Left renal pelvis (tissue), 4 donors: ENCODE results near the gene SSH2. TPM values are rescaled to one million over a fixed set of nuclear protein-coding genes. Genes with fewer than 3 reads are reported as not detected.
"Not testable (repeated sequence)": the region's sequence is repeated elsewhere in the genome, so short reads cannot be mapped to it uniquely, and the experiment has no call there.

ENCODE experiments used
- DNase-seq, 4 donors: peaks; one replicate each; pipeline ENCODE4 v3.0.0-alpha.2; 2013; ENCODE audit warnings: low read depth in 4 of 4, low spot score in 3 of 4
- polyA plus RNA-seq, 4 donors: library from polyadenylated mRNA; unstranded; fragments of 120-200 nt; gene quantifications; one replicate each; pipeline ENCODE4 v1.2.1, GENCODE V29; 2013; ENCODE audit not compliant: insufficient read length in 4 of 4

Gene SSH2
- polyA plus RNA-seq, 4 donors = 8.9 to 19.4 (median 17.5) TPM

DNA sequence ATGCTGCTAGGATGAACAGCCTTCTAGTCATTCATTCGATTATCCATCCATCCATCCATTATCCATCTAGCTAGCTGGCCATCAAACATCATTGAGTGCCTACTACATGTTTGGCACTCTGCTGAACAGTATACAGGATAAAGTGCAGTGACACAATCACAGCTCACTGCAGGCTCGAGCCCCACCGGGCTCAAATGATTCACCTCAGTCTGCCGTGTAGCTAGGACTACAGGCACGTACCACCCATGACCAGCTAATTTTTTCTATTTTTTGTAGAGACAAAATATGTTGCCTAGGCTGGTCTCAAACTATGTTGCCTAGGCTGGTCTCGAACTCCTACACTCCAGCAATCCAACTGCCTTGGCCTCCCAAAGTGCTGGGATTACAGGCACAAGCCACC is 50.0 kb downstream of the SSH2 start:
- no peak for DNase-seq

DNA sequence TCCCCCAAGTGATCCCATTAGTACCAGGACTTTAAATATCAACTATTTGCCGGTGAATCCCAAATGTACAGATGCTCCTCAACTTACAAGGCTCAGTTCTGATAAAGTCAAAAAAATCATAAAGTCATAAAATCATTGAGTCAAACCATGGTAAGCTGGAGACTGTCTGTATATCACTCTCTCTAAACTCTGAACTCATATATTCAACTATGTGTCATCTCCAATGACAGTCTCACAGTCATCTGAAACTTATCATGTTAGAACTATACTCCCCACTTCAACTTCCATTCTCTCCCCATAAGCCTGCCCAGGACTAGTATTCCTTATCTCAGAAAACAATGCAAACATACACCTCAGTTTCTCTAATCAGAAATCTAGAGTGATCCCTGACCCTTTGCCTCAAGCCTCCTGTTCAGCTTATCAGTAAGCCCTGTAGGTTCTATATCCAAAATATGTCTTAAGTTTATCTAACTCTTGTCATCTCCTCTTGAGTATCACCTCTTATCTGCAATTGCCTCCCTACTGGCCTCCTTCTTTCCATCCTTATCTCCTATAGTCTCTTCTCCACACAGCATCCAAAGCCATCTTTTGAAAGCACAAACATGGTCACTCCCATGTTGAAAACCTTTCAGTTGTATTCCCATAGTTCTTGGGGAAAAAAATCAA is 55.0 kb downstream of the SSH2 start:
- DNase-seq = no peak

DNA sequence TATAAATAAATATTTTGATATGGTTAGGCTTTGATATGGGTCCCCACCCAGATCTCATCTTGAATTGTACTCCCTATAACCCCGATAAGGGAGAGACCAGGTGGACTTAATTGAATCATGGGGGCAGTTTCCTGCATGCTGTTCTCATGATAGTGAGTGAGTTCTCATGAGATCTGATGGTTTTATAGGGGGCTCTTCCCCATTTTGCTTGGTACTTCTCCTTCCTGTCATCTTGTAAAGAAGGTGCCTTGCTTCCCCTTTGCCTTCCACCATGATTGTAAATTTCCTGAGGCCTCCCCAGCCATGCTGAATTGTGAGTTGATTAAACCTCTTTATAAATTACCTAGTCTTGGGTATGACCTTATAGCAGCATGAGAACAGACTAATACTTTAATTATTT is 55.7 kb downstream of the SSH2 start:
- DNase-seq = not testable (repeated sequence)

DNA sequence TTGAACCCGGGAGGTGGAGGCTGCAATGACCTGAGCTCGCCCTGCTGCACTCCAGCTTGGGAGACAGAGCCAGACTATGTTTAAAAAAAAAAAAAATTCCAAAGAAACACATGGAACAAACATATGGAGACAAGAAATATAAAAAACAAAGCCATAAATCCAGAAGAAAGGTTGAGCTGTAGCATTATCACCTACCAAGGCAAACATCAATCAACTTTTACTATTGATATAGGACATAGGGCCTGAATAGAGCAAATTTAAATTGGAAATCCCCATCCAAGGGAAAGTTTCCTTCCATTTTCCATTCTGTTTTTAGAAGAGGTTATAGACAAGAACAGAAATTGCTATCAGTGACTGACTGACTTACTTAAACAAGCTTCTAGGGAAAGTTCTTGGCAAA is 56.6 kb downstream of the SSH2 start:
- DNase-seq = no peak

DNA sequence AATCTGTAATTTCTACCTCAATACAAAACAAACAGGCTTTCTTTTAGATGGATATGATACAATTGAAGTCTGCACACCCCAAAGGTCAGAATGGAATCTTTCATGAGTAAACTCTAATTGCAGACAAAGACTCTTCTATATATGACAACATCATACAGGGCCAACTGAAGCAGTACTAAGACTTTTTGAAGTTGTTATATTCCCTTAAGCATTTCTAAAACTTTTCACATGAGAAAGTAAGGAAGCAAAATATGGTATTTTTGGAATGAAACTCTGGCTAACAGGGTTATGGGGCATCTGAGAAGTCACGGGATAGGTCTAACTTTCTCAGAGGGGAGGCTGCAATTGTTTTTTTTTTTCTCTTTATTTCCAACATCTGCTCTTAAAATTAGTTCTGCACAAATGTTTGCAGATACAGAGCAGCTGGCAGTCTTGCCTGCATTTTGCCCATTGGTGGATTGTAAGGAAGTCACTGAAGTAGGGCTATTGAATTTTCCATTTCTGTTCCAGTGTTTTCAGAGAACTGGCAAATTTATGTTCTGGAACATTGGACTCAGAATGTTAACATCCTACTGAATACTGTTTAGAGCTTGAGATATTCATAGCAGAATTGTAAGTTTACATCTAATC is 59.1 kb downstream of the SSH2 start:
- no peak for DNase-seq

DNA sequence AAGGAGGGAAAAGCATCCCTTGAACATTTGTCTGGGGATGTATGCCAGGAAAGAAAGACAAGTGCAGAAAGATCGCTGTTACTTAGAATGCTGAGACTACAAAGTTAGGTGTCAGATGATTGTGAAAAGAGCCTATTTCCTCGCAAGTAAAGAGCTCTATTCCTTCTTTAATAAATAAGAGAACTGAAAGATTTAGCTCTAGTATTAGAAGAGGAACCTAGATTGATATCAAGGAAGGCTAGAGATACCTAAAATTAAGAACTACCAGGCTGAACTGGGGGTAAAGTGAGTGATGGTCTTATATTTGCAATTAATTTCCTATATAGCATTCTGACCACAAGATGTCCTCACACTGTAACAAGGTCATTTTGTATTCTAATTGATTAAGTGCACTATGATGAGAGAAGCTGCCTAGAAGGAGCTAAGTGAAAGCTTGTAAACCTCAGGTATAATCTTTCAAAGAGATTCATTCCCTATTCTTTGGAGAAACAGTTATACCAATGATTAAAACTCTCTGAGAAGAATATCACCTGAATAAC is 62.3 kb downstream of the SSH2 start:
- no peak for DNase-seq

DNA sequence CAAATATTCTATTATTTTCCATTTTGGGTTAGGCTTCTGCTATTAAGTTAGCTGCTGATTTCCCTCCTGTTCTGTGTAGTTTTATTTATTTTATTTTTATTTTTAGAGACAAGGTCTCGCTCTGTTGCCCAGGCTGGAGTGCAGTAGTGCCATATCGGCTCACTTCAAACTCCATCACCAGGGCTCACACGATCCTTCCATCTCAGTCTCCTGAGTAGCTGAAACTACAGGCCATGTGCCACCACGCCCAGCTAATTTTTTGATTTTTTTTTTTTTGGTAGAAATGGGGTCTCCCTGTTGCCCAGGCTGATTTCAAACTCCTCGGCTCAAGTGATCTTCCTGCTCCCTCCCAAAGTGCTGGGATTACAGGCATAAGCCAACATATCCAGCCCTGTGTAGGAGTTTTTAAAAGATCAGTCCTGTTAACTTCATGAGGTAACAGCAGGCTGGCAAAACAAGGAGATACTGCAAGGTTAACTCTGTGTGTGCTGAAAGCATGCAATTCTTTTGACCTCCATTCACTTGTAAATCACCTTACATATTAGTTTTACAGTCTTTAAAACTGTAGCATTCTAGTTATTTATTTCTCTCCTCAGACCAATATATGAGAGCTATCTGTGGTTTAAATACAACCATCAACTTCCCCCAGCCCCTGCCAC is 63.2 kb downstream of the SSH2 start:
- no peak for DNase-seq

DNA sequence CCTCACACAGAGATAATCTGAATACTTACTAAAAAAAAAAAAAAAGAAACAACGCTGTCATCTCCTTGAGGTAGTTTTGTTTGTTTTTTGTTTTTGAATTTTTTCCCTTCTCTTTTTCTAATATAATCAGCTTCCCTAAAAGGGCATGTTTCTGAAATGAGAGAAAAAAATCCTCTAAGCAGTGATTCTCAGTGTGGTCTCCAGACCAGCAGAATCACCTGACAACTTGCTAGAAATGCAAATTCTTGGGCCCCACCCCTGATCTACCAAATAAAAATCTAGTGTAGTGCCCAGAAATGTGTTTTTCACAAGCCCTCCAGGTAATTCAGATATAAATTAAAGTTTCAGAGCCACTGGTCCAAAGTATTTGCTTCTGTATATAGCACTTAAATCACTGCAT is 65.4 kb downstream of the SSH2 start:
- no peak for DNase-seq

DNA sequence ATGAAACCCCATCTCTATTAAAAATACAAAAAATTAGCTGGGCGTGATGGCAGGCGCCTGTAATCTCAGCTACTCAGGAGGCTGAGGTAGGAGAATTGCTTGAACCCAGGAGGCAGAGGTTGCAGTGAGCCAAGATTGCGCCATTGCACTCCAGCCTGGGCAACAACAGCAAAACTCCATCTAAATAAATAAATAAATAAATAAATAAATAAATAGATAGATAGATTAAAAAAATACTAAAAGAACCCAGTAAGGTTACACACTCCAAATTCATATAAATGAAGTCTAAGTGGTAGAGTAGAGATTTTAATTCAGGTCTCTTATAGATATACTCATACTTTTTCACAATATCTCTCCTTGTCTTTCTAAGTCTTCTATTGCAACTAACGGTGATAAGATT is 65.9 kb downstream of the SSH2 start:
- not testable (repeated sequence) for DNase-seq

DNA sequence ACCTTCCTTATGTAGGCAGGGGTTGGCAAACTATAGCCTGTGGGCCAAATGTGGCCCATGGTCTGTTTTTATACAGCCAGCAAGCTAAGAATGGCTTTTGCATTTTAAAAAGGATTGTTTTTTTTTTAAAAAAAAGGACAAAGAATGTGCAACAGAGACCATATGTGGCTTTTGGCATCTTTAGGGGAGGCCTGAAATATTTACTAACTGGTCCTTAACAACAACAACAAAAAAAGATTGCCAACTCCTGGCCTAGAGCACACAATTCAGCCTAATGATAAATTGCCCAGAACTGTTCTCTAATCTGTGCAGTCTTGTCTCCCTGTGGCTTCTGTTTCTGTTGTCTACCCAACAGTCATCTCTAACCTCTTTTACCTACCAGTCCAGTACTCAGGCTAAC is 67.1 kb downstream of the SSH2 start:
- DNase-seq = no peak

DNA sequence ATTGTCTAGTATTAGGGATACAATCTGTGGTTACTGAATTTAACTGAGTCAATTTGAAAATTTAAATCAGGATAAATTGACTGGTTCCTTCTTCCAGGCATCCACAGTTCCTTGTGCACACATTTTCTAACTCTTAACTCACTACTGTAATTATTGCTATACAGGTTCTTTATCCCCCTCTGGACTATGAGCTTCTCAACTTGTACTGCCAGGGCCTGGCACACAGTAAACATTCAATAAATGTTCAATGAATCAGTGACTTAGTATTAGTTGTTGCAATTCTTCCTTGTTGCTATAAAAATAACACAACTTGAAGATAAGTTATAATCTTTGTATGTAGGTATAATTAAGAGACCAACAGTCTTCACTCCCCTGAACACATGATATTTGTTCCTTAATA is 67.9 kb downstream of the SSH2 start:
- DNase-seq = no peak

DNA sequence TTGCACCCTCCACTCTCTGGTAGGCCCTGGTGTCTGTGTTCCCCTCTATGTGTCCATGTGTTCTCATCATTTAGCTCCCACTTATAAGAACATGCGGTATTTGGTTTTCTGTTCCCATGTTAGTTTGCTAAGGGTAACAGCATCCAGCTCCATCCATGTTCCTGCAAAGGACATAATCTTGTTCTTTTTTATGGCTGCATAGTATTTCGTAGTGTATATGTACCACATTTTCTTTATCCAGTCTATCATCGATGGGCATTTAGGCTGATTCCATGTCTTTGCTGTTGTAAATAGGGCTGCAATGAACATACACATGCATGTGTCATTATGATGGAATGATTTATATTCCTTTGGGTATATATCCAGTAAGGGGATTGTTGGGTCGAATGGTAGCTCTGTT is 70.6 kb downstream of the SSH2 start:
- DNase-seq = not testable (repeated sequence)

DNA sequence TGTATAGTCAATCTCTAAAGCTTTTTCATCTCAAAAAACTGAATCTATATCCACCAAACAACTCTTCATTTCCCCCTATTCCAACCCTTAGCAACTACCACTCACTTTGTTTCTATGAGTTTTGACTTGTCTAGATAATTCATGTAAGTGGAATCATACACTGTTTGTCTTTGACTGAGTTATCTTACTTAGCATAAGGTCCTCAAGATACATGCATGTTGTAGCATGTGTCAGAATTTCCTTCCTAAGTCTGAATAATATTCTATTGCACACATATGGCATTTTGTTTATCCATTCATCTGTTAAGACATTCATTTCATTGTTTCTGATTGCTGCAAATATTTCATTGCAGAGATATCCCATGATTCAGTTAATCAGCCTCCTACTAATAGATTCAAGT is 72.2 kb downstream of the SSH2 start:
- no peak for DNase-seq

DNA sequence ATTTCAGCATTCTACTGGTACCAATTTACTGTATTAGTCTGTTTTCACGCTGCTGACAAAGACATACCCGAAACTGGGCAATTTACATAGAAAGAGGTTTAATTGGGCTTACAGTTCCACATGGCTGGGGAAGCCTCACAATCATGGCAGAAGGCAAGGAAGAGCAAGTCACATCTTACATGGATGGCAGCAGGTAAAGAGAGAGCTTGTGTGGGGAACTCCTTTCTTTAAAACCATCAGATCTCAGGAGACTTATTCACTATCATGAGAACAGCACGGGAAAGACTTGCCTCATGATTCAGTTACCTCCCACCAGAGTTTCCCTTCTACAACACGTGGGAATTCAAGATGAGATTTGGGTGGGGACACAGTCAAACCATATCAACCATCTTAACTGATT is 72.9 kb downstream of the SSH2 start:
- DNase-seq = not testable (repeated sequence)

DNA sequence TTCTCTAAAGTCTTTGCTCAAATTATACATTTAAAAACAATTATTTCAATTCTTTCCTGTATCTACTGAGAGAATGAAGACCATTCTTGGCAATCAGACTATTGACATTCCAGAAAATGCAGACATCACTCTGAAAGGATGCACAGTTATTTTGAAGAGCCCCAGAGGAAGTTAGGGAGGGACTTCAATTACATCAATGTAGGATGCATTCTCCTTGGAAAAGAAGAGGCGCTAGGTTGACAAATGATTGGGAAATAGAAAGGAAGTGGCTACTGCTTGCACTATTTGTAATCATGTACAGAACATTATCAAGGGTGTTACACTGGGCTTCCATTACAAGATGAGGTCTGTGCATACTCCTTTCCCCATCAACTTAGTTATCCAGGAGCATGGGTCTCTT is 74.3 kb downstream of the SSH2 start:
- DNase-seq = no peak

DNA sequence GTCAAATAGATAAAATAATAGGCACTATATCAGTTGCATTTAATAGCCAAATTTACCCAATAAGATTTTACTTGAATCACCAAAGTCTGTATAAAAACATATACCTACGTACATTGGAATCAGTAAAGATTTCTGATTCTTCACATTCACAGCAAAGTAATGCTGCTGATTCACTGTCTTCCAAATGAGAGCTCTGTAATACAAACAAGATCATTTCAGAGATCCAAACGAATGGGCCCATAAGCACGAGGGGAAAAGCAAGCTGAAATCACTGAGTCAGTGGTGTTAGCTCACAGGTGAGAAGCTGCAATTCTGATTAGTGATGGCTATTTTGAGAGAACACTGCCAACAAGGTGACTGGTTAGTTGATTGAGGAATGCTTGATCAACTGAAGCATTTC is 81.3 kb downstream of the SSH2 start:
- DNase-seq = no peak

DNA sequence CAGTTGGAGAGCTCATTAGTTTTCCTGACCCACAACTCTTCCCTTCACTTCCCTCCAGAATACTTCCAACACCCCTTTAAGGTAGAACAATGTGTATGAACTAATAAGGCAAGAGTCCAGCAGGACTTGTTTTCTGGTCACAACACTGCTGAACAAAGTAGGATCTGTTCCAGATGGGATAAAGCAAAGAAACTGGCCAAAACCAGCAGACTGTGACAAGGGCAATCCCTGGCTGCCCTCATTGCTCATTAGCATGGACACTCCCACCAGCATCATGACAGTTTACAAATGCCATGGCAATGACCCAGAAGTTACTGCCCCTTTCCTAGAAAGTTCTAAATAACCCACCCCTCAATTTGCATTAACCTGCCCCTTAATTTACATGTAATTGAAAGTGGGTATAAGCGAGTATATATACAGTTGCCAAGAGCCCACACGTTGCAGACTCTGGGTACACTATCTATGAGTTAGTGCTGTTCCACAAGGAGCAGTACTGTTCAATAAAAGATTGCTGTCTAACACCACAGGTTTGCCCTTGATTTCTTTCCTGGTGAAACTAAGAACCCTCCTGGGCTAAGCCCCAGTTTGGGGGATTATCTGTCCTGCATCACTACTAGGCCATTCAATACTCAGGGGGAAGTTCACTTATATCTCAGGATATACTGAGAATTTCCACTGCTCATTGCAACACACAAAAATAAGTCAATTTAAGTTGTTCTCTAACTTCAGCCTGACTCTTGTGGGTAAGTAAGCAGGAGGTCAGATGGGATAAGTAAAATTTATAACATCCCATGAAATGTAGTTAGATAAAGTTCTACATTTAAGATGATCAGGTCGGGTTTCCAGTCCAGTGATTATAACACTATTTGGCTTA is 82.3 kb downstream of the SSH2 start:
- no peak for DNase-seq

DNA sequence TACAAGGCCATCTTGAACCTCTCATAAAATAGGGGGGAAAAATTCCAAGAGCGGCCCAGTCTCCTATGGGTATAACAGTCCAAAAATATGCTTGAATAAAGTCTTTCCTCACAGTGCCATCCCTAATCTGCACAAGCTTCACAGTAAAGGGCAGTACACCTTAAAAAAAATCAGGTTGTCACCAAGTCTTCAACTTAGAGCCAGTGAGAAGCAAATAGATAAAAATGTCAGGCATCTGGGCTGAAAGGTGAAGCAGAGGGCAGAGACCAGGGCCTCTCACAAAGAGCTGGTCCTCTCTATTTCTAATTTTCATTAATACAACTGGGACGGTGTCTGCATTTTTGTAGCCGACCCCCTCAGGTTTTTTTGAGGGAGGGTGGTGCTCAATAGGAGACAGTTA is 82.9 kb downstream of the SSH2 start:
- no peak for DNase-seq

DNA sequence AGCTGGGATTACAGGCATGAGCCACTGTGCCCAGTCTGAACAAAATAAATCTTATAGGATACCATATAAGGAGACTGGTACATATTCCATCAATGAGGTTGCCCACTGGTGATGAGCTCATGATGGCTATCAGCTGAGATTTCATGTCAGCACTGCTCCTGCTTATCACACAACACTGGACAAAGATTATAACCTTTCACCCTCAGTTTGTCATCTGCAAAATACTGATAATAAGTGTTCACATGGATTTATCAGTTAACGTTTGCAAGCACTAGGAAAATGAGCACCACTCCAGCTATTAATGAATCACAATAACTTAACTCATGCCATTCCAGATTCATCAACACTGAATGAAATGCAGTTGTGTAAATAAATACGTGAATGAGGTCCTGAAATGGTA is 83.7 kb downstream of the SSH2 start:
- no peak for DNase-seq

DNA sequence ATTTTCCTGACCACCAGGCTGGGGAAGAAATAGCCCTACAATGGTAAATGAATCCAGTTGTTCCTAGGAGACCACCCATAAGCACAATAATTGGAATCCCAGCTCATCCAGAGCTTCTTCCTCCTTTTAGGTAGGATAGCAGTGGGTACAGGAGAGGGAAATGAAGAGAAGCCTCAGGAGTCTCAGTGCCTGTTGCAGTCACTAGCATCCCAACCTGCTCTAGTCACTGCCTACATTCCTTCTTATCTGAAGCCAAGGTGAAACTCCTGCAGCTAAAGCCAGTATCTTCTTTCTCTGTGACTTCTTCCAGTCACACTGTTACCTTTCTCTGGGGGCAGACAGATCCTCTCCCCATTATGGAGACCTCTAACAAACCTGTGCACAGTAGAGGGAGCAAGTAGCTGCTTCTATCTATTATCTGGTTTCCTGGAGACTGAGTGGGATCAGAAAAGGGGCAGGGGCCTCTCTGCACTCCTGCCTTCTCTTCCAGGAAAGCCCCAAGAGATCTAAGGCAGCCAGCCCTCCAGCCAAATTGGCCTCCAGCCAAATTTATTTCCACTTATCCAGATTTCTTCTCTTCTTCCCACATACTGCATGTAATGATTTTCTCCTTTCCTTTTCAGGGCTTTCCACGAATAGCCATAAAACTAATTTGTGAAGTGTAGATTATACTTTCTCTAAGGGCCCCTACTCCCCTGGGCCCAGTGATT is 85.5 kb downstream of the SSH2 start:
- DNase-seq = no peak
